Measurements from ENCODE around the gene PTK6.
"Not testable (repeated sequence)": the region's sequence is repeated elsewhere in the genome, so short reads cannot be mapped to it uniquely, and the experiment has no call there.

PTK6 gene

GRCh38 chr20:63519668-63520503 is 17.3 kb downstream of the PTK6 start:
- Mint-ChIP-seq H3K4me1 (ENCODE audit: low read depth in 2 of 2) (peaks cover 10 to 18% of the 10 kb centered on the region in 2 donors), H3K36me3 (ENCODE audit: insufficient read depth) (peaks cover 22% of the 10 kb centered on the region), H3K27ac (peak overlapping the region; percentile 71 to 82), H3K9me3 (no peaks in the 10 kb centered on the region), H3K4me3 (peak overlapping the region; percentile 79 to 81), H3K27me3 (no peaks in the 10 kb centered on the region)
- ATAC-seq (replicated peaks), result peak; percentile 58
- DNase-seq, result peak; percentile 55 to 61 (median 55)

- Mint-ChIP-seq H3K27ac (no peak overlapping the region), H3K4me3 (peak overlapping the region; percentile 79 to 81), H3K36me3 (ENCODE audit: insufficient read depth) (peaks cover 22% of the 10 kb centered on the region), H3K27me3 (no peaks in the 10 kb centered on the region), H3K4me1 (ENCODE audit: low read depth in 2 of 2) (peaks cover 3 to 17% of the 10 kb centered on the region in 2 donors), H3K9me3 (no peaks in the 10 kb centered on the region)
- DNase-seq, result no peak
- no peak for ATAC-seq (replicated peaks)
These were observed 18.1 kb downstream of the PTK6 start for GRCh38 chr20:63518946-63519667.

DNA sequence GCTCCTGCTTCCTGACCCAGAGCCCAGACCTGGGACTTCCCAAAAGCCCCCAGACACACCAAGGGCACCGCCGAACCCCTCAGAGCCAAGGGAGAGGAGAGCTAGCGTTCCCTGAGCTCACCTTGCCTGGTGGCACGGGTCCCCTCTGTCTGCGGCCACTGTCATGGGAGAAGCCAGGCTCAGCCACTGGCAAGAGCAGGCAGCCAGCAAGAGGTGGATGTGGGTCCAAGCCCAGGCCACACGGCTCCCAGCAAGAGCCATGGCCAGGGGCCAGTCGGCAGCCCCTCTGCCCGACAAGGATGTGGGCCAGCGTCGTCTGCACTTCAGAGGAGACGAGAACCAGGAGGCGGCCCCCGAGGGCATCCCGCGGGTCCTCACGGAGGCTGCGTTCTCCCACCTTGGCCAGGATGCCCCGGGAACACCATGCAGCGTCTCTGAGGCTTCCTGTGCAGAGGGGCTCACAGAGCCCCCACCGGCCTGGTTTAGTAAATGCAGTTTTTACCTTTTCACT is 18.8 kb downstream of the PTK6 start:
- H3K27me3 Mint-ChIP-seq, result peaks cover 1 to 2% of the 10 kb centered on the region in 2 donors
- H3K27ac Mint-ChIP-seq, result no peak overlapping the region
- DNase-seq (no peak), ATAC-seq (replicated peaks) (no peak)
- H3K4me1 Mint-ChIP-seq (ENCODE audit: low read depth in 2 of 2), result peaks cover 3 to 17% of the 10 kb centered on the region in 2 donors
- peak overlapping the region in 1 of 2 donors; percentile 17 for H3K4me3 Mint-ChIP-seq
- H3K36me3 Mint-ChIP-seq (ENCODE audit: insufficient read depth), result peaks cover 16% of the 10 kb centered on the region
- H3K9me3 Mint-ChIP-seq, result no peaks in the 10 kb centered on the region

GRCh38 chr20:63517376-63518309 is 19.5 kb downstream of the PTK6 start:
- no peak for ATAC-seq (replicated peaks)
- H3K4me3 Mint-ChIP-seq, result peak overlapping the region; percentile 36 to 49
- H3K27ac Mint-ChIP-seq, result no peak overlapping the region

DNA sequence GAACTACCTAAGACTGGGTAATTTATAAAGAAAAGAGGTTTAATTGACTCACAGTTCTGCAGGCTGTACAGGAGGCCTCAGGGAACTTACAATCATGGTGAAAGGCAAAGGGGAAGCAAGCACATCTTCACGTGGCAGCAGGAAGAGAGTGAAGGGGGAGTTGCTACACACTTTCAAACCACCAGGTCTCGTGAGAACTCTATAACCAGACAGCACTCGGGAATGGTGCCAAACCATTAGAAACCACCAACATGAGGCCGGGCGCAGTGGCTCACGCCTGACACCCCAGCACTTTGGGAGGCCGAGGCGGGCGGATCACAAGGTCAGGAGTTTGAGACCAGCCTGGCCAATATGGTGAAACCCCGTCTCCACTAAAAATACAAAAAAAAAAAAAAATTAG is 22.7 kb downstream of the PTK6 start:
- H3K4me1 Mint-ChIP-seq (ENCODE audit: low read depth in 2 of 2); H3K4me3 Mint-ChIP-seq; H3K9me3 Mint-ChIP-seq; H3K36me3 Mint-ChIP-seq (ENCODE audit: insufficient read depth); H3K27ac Mint-ChIP-seq; DNase-seq: not testable (repeated sequence)
- peaks cover 34 to 38% of the 10 kb centered on the region in 2 donors for H3K27me3 Mint-ChIP-seq
- peak; percentile 33 for ATAC-seq (replicated peaks)

More at GRCh38 chr20:63517376-63518309, 19.5 kb downstream of the PTK6 start:
- Mint-ChIP-seq H3K9me3 (no peaks in the 10 kb centered on the region), H3K27me3 (peaks cover 9% of the 10 kb centered on the region in 2 donors), H3K36me3 (ENCODE audit: insufficient read depth) (peaks cover 11% of the 10 kb centered on the region), H3K4me1 (ENCODE audit: low read depth in 2 of 2) (peaks cover 2 to 16% of the 10 kb centered on the region in 2 donors)
- no peak for DNase-seq

GRCh38 chr20:63513207-63513606 is 24.0 kb downstream of the PTK6 start:
- H3K4me3 Mint-ChIP-seq, result no peak overlapping the region
- H3K27ac Mint-ChIP-seq, result no peak overlapping the region
- H3K9me3 Mint-ChIP-seq, result no peaks in the 10 kb centered on the region
- no peaks in the 10 kb centered on the region for H3K36me3 Mint-ChIP-seq (ENCODE audit: insufficient read depth)
- peaks cover 45 to 52% of the 10 kb centered on the region in 2 donors for H3K27me3 Mint-ChIP-seq
- DNase-seq, result no peak
- peaks cover 0 to 5% of the 10 kb centered on the region in 2 donors for H3K4me1 Mint-ChIP-seq (ENCODE audit: low read depth in 2 of 2)
- ATAC-seq (replicated peaks), result no peak

DNA sequence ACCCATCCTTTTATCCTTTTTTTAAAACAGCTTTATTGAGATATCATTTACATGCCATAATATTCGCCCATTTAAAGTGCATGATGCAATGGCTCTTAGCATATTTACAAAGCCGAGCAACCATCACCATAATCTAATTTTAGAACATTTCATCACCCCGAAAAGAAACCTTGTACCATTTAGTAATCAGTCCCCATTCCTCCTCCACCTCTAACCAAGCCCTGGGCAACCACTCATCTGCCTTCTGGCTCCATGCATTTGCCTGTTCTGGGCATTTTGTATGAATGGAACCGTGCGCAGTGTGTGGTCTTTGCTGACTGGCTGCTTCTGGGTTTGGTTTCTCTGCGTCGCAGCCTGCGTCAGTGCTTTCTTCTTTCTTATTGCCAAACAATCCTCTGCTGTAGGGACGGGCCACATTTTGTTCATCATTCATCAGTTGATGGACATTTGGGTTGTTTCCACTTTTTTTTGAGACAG is 28.1 kb downstream of the PTK6 start:
- H3K4me1 Mint-ChIP-seq (ENCODE audit: low read depth in 2 of 2), result no peaks in the 10 kb centered on the region
- no peak for DNase-seq
- H3K4me3 Mint-ChIP-seq, result no peak overlapping the region
- no peak overlapping the region for H3K27ac Mint-ChIP-seq
- ATAC-seq (replicated peaks), result no peak
- no peaks in the 10 kb centered on the region for H3K9me3 Mint-ChIP-seq
- no peaks in the 10 kb centered on the region for H3K36me3 Mint-ChIP-seq (ENCODE audit: insufficient read depth)
- H3K27me3 Mint-ChIP-seq, result peaks cover 54 to 80% of the 10 kb centered on the region in 2 donors

DNA sequence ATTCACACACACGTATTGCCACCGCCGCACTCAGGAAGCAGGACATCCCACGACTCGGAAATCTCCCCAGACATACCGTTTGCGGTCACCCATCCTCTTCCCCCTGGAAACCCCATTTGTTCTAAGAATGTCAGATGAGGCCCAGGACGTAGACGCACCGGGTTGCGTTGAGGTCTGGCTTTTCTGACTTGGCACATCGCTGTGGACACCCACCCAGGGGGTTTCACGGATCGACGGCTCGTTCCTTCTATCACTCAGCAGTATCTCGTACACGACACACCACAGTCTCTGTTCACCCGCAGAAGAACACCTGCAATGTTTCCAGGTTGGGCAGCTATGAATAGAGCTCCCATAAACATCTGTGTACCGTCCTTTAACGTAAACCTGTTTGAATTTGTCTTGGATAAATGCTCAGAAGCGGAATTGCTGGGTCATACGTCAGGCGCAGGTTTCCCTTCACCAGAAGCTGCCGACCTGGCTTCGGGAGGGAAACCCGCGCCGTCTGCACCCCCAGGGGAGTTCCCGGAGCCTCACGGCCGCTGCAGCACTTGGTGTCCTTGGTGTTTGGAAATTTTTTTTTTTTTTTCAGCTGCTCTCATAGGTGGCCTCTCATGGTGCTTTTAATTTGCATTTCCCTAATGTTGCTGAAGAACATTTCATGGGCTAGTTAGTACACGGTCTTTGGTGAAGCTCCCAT is 29.0 kb downstream of the PTK6 start:
- no peaks in the 10 kb centered on the region for H3K4me1 Mint-ChIP-seq (ENCODE audit: low read depth in 2 of 2)
- H3K4me3 Mint-ChIP-seq, result no peak overlapping the region
- no peaks in the 10 kb centered on the region for H3K36me3 Mint-ChIP-seq (ENCODE audit: insufficient read depth)
- no peak overlapping the region for H3K27ac Mint-ChIP-seq
- ATAC-seq (replicated peaks) (peak; percentile 68), DNase-seq (no peak)
- H3K9me3 Mint-ChIP-seq, result no peaks in the 10 kb centered on the region
- peaks cover 53 to 78% of the 10 kb centered on the region in 2 donors for H3K27me3 Mint-ChIP-seq

DNA sequence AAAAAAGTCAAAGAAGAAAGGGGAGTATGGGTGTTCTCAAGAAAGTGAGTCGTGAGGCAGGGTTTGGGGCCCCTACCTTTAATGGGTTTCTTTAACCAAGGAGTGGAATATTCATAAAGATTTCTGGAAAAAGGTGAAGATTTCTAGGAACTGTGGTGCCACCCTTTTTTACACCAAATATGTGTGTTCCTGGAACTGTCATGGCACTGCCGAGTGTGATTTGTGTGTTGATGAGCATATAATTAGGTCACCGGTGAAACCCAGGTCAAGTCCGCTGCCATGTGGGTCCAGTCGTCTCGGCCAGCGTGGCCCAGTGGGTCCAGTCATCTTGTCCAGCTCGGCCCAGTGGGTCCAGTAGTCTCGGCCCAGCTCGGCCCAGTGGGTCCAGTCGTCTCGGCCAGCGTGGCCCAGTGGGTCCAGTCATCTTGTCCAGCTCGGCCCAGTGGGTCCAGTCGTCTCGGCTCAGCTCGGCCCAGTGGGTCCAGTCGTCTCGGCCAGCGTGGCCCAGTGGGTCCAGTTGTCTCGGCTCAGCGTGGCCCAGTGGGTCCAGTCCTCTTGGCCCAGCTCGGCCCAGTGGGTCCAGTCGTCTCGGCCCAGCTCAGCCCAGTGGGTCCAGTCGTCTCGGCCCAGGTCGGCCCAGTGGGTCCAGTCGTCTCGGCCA is 30.0 kb downstream of the PTK6 start:
- Mint-ChIP-seq H3K36me3 (ENCODE audit: insufficient read depth) (no peaks in the 10 kb centered on the region), H3K4me1 (ENCODE audit: low read depth in 2 of 2) (no peaks in the 10 kb centered on the region), H3K9me3 (no peaks in the 10 kb centered on the region), H3K27me3 (peaks cover 43 to 67% of the 10 kb centered on the region in 2 donors), H3K27ac (peak overlapping the region in 1 of 2 donors; percentile 14), H3K4me3 (no peak overlapping the region)
- ATAC-seq (replicated peaks) (no peak), DNase-seq (no peak)

DNA sequence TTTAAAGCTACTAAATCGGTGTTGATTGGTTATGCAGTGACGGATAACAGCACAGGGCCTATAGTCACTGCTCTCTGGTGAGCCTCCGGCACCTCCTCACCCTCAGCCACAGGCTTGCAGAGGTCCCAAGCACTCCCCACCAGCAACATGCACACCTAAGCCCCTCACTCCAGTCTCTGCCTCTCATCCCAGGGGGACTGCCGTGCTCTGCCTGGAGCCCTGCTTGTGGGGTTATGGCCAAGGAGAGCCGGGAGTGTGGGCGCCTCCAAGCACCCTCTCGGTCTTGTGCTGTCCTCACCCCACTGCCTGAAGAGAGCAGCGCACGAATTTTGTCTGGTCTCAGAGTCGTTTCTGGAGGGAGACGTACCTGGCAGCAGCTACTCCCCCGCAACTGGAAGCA is 31.5 kb downstream of the PTK6 start:
- Mint-ChIP-seq H3K9me3 (no peaks in the 10 kb centered on the region), H3K4me1 (ENCODE audit: low read depth in 2 of 2) (no peaks in the 10 kb centered on the region), H3K27ac (no peak overlapping the region), H3K4me3 (no peak overlapping the region), H3K36me3 (ENCODE audit: insufficient read depth) (no peaks in the 10 kb centered on the region), H3K27me3 (peaks cover 35 to 54% of the 10 kb centered on the region in 2 donors)
- ATAC-seq (replicated peaks) (no peak), DNase-seq (no peak)

DNA sequence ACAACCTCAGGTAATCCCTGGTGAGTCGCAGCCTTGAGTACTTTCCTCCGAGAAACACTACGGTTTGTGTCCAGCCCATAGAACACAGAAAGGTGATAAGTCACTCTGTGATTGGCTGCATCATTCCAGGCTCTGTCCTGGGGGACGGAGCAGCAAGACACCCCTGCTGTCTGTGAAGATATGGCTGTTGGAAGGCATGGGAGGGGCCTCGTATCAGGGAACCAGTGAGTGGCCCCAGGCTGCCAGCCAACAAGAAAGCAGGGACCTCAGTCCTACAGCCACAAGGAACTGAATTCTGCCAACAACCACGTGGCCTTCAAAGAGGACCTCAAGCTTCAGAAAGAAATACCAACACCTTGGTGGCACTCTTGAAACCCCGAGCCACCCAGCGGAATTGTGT is 31.9 kb downstream of the PTK6 start:
- Mint-ChIP-seq H3K4me1 (ENCODE audit: low read depth in 2 of 2) (no peaks in the 10 kb centered on the region), H3K27me3 (peaks cover 30 to 50% of the 10 kb centered on the region in 2 donors), H3K4me3 (no peak overlapping the region), H3K27ac (no peak overlapping the region), H3K36me3 (ENCODE audit: insufficient read depth) (no peaks in the 10 kb centered on the region), H3K9me3 (no peaks in the 10 kb centered on the region)
- no peak for DNase-seq
- ATAC-seq (replicated peaks), result no peak

DNA sequence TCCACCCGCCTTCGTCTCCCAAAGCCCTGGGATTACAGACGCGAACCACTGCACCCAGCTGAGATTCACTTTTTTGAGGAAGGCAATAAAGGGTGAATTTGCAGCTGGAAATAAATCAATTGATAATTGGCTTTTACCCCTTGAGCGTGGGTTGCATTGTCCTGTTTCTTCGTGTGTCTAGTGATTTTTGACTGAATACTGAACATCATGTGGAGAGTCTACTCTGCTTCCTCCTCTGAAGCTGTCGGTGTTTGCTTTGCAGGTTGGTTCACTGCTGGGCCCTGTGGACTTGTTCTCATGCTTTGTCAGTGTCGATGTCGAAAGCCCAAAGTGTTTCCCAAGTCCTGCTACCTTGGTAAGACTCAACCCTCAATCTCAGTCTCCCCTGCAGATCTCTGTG is 32.5 kb downstream of the PTK6 start:
- no peaks in the 10 kb centered on the region for H3K36me3 Mint-ChIP-seq (ENCODE audit: insufficient read depth)
- ATAC-seq (replicated peaks) (no peak), DNase-seq (no peak)
- peaks cover 24 to 43% of the 10 kb centered on the region in 2 donors for H3K27me3 Mint-ChIP-seq
- H3K27ac Mint-ChIP-seq, result no peak overlapping the region
- no peaks in the 10 kb centered on the region for H3K4me1 Mint-ChIP-seq (ENCODE audit: low read depth in 2 of 2)
- H3K9me3 Mint-ChIP-seq, result no peaks in the 10 kb centered on the region
- no peak overlapping the region for H3K4me3 Mint-ChIP-seq
